ENCODE measurements around the gene ARL2BP.

ARL2BP gene

DNA sequence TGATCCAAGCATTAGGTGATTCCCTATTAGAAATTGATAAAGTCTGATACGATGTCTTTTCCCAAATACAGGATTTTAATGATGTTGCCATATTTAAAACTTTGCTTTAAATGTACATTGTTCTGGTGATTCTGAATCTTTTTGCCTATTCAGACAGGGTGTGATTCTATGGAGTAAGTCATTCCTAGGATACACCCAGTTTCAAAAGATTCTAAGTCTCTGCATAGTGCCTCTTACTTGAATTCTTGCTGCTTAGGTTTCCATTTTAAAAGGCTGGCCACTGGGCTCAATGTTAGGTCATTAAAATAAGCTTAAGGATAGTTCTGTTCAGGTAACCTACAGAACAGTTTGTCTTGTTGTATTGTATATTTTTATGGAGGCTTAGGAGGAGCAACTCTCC is 22.0 kb upstream of the ARL2BP start:
- no peak for TF ChIP-seq TCF12 (IDR thresholded peaks at IDR 0.05; ENCODE audit: low read depth)

- TF ChIP-seq RAD21 (IDR thresholded peaks at IDR 0.05; ENCODE audit: low read depth): no peak
- TF ChIP-seq EGR1 (IDR thresholded peaks at IDR 0.05): no peak
- TF ChIP-seq FOXM1 (IDR thresholded peaks at IDR 0.05; ENCODE audit: borderline replicate concordance, low read depth): no peak
- no peak for TF ChIP-seq ZBTB7A (IDR thresholded peaks at IDR 0.05; ENCODE audit: low read depth)
- TF ChIP-seq TAF1 (IDR thresholded peaks at IDR 0.05; ENCODE audit: low read depth): no peak
- no peak for TF ChIP-seq TEAD4 (IDR thresholded peaks at IDR 0.05)
- TF ChIP-seq EP300 (IDR thresholded peaks at IDR 0.05; ENCODE audit: borderline replicate concordance): no peak
- TF ChIP-seq, protein P1, sequence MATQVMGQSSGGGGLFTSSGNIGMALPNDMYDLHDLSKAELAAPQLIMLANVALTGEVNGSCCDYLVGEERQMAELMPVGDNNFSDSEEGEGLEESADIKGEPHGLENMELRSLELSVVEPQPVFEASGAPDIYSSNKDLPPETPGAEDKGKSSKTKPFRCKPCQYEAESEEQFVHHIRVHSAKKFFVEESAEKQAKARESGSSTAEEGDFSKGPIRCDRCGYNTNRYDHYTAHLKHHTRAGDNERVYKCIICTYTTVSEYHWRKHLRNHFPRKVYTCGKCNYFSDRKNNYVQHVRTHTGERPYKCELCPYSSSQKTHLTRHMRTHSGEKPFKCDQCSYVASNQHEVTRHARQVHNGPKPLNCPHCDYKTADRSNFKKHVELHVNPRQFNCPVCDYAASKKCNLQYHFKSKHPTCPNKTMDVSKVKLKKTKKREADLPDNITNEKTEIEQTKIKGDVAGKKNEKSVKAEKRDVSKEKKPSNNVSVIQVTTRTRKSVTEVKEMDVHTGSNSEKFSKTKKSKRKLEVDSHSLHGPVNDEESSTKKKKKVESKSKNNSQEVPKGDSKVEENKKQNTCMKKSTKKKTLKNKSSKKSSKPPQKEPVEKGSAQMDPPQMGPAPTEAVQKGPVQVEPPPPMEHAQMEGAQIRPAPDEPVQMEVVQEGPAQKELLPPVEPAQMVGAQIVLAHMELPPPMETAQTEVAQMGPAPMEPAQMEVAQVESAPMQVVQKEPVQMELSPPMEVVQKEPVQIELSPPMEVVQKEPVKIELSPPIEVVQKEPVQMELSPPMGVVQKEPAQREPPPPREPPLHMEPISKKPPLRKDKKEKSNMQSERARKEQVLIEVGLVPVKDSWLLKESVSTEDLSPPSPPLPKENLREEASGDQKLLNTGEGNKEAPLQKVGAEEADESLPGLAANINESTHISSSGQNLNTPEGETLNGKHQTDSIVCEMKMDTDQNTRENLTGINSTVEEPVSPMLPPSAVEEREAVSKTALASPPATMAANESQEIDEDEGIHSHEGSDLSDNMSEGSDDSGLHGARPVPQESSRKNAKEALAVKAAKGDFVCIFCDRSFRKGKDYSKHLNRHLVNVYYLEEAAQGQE (IDR thresholded peaks at IDR 0.05; ENCODE audit: low read depth): no peak
- TF ChIP-seq TCF12 (IDR thresholded peaks at IDR 0.05; ENCODE audit: low read depth): no peak
- no peak for TF ChIP-seq USF1 (IDR thresholded peaks at IDR 0.05)
- TF ChIP-seq CEBPB (IDR thresholded peaks at IDR 0.05): no peak
Observed at GRCh38 chr16:57224651-57225335, 20.3 kb upstream of the ARL2BP start.

GRCh38 chr16:57225978-57226377 is 19.1 kb upstream of the ARL2BP start:
- TF ChIP-seq EP300 (IDR thresholded peaks at IDR 0.05; ENCODE audit: borderline replicate concordance) (no peak), CEBPB (IDR thresholded peaks at IDR 0.05) (no peak), FOXM1 (IDR thresholded peaks at IDR 0.05; ENCODE audit: borderline replicate concordance, low read depth) (no peak), YY1 (IDR thresholded peaks at IDR 0.05; ENCODE audit: low read depth) (no peak), USF1 (IDR thresholded peaks at IDR 0.05) (no peak), ZBTB7A (IDR thresholded peaks at IDR 0.05; ENCODE audit: low read depth) (no peak), TCF12 (IDR thresholded peaks at IDR 0.05; ENCODE audit: low read depth) (no peak), CREB1 (IDR thresholded peaks at IDR 0.05; ENCODE audit: low read depth) (no peak), EGR1 (IDR thresholded peaks at IDR 0.05) (no peak), TEAD4 (IDR thresholded peaks at IDR 0.05) (no peak), RAD21 (IDR thresholded peaks at IDR 0.05; ENCODE audit: low read depth) (no peak), TAF1 (IDR thresholded peaks at IDR 0.05; ENCODE audit: low read depth) (no peak), NFIC (IDR thresholded peaks at IDR 0.05) (no peak)
- TF ChIP-seq, protein P1 (IDR thresholded peaks at IDR 0.05; ENCODE audit: low read depth): no peak
- TF ChIP-seq, protein P2, sequence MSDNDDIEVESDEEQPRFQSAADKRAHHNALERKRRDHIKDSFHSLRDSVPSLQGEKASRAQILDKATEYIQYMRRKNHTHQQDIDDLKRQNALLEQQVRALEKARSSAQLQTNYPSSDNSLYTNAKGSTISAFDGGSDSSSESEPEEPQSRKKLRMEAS (IDR thresholded peaks at IDR 0.05): no peak

DNA sequence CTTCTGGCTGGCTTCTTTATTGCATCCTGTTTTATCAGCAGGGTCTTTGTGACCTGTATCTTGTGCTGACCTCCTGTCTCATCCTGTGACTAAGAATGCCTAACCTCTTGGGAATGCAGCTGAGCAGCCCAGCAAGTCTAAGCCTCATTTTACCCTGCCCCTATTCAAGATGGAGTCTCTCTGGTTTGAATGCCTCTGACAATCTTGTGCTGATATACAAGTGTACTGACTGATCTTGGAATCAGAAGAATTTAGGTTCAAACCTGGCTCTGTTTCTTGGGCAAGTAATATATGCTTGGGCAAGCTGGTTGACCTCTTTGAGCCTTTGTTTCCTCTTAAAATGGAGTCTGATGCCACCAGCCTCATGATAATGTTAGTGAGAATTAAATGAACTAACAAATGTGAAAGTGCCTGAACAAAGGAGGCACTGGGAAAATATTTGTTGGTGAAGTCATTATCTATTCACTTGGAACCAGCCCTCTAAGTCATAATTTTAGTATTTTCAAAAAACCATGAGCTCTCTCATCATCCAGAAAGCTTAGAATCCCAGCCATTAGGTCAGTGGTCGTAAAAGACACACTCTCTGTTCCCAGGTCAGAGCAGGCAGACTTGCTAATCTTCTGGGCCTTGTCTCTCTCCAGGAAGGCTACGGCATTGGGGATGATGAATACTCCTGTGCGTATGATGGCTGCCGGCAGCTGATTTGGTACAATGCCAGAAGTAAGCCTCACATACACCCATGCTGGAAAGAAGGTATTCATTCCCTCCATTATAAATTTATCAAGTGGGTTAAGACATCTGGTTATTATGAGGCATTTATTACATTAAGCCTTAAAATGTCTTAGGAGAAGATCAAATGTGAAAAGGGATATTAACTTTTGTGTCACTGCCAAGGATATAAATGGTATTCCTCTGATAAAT is 18.1 kb upstream of the ARL2BP start:
- TF ChIP-seq ZBTB7A (IDR thresholded peaks at IDR 0.05; ENCODE audit: low read depth) (no peak), TEAD4 (IDR thresholded peaks at IDR 0.05) (no peak), EP300 (IDR thresholded peaks at IDR 0.05; ENCODE audit: borderline replicate concordance) (no peak), TAF1 (IDR thresholded peaks at IDR 0.05; ENCODE audit: low read depth) (no peak), RAD21 (IDR thresholded peaks at IDR 0.05; ENCODE audit: low read depth) (no peak), YY1 (IDR thresholded peaks at IDR 0.05; ENCODE audit: low read depth) (no peak), TCF12 (IDR thresholded peaks at IDR 0.05; ENCODE audit: low read depth) (no peak), CEBPB (IDR thresholded peaks at IDR 0.05) (no peak), EGR1 (IDR thresholded peaks at IDR 0.05) (no peak), FOXM1 (IDR thresholded peaks at IDR 0.05; ENCODE audit: borderline replicate concordance, low read depth) (no peak)
- TF ChIP-seq, protein P2 (IDR thresholded peaks at IDR 0.05): no peak

DNA sequence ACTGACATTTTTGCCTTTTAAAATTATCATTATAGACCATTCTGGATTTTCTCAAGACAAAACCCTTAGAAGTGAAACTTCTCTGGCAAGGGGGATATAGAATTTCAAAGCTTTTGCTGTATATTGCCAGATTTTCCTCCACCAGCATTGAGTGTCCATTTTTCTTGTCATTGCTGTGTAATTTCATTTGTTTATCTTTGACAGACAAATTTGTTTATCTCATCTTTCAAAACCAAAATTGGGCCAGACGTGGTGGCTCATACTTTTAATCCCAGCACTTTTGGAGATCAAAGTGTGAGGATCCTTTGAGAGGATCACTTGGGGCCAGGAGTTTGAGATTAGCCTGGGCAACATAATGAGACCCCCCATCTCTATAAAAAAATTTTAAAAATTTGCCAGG is 16.0 kb upstream of the ARL2BP start:
- TF ChIP-seq USF1 (IDR thresholded peaks at IDR 0.05): no peak
- no peak for TF ChIP-seq RAD21 (IDR thresholded peaks at IDR 0.05; ENCODE audit: low read depth)
- no peak for TF ChIP-seq CEBPB (IDR thresholded peaks at IDR 0.05)
- TF ChIP-seq EGR1 (IDR thresholded peaks at IDR 0.05): no peak
- TF ChIP-seq TCF12 (IDR thresholded peaks at IDR 0.05; ENCODE audit: low read depth): no peak
- TF ChIP-seq, protein P1 (IDR thresholded peaks at IDR 0.05; ENCODE audit: low read depth): no peak
- TF ChIP-seq EP300 (IDR thresholded peaks at IDR 0.05; ENCODE audit: borderline replicate concordance): no peak
- TF ChIP-seq ZBTB7A (IDR thresholded peaks at IDR 0.05; ENCODE audit: low read depth): no peak

All from Ishikawa (cell line).